G401.6 (cell line): ENCODE measurements around the gene PRKAA1.
A peak's percentile ranks its signal among the peaks of the same experiment; 100 is the strongest.

Source experiments
- FAIRE-seq: peaks from 2 replicates; lab custom pipeline; 2012; peaks lifted over from hg19 to GRCh38; lab: Jason Lieb, UNC

Gene PRKAA1

GRCh38 chr5:40798012-40798800, at the start of gene PRKAA1:
Gene PRKAA1 (minus strand): TSS chr5:40798374. CDS start chr5:40798189, 185 bp downstream.
- no peak for FAIRE-seq

GRCh38 chr5:40847525-40847924, 49.4 kb upstream of the PRKAA1 start:
- FAIRE-seq: no peak

GRCh38 chr5:40846371-40846770, 48.2 kb upstream of the PRKAA1 start:
- FAIRE-seq: no peak

- FAIRE-seq: no peak
Measured at GRCh38 chr5:40844565-40844964, 46.4 kb upstream of the PRKAA1 start.

- FAIRE-seq: no peak
Measured at GRCh38 chr5:40842351-40842750, 44.2 kb upstream of the PRKAA1 start.

- FAIRE-seq: no peak
Measured at GRCh38 chr5:40841068-40841805, 43.1 kb upstream of the PRKAA1 start, which contains the start of gene CARD6. Gene CARD6 (plus strand): TSS chr5:40841367. CDS start chr5:40841383, 16 bp downstream.

- FAIRE-seq: no peak
Measured at GRCh38 chr5:40838086-40838485, 39.9 kb upstream of the PRKAA1 start.

- peak; percentile 83 for FAIRE-seq
Measured at GRCh38 chr5:40834849-40835787, 36.9 kb upstream of the PRKAA1 start, which contains the start of gene RPL37. Gene RPL37 (minus strand): TSS chr5:40835222. CDS start chr5:40835185, 37 bp downstream.

GRCh38 chr5:40834391-40834848, 36.2 kb upstream of the PRKAA1 start:
- FAIRE-seq: no peak

GRCh38 chr5:40833712-40834229, 35.6 kb upstream of the PRKAA1 start:
- no peak for FAIRE-seq

GRCh38 chr5:40832345-40832744, 34.2 kb upstream of the PRKAA1 start:
- no peak for FAIRE-seq

GRCh38 chr5:40831346-40832210, 33.4 kb upstream of the PRKAA1 start:
- no peak for FAIRE-seq

GRCh38 chr5:40829748-40830533, 31.8 kb upstream of the PRKAA1 start:
- no peak for FAIRE-seq

GRCh38 chr5:40828690-40829661, 30.8 kb upstream of the PRKAA1 start:
- FAIRE-seq: no peak

GRCh38 chr5:40828021-40828631, 30.0 kb upstream of the PRKAA1 start:
- no peak for FAIRE-seq

- FAIRE-seq: no peak
Measured at GRCh38 chr5:40827188-40827977, 29.2 kb upstream of the PRKAA1 start.

- FAIRE-seq: peak; percentile 21
Measured at GRCh38 chr5:40826489-40827187, 28.5 kb upstream of the PRKAA1 start.
